ENCODE results near the gene CLASP1. TPM values are rescaled to one million over a fixed set of nuclear protein-coding genes. Genes with fewer than 3 reads are reported as not detected.

The CLASP1 gene
- total RNA-seq, 1 experiment from 2014 or later: 49.2 TPM

- ChIA-PET CTCF (no interaction called here), POLR2A (no interaction called here)
- DNase-seq (ENCODE audit: low read depth, low spot score): no peak
- Histone ChIP-seq H3K4me1 (ENCODE audit: control insufficient read depth, insufficient read depth, low read length) (no peaks in the 10 kb centered on the region), H3K9me3 (ENCODE audit: control insufficient read depth, insufficient read depth, low read depth, low read length) (no peaks in the 10 kb centered on the region), H3K27ac (ENCODE audit: low read length) (no peak overlapping the region), H3K27me3 (ENCODE audit: control insufficient read depth, insufficient read depth, low read length) (no peaks in the 10 kb centered on the region), H3K4me3 (ENCODE audit: low read depth in 2 of 2, low read length in 2 of 2) (no peak overlapping the region), H3K36me3 (ENCODE audit: control insufficient read depth, insufficient read depth, low read length) (peaks cover 2% of the 10 kb centered on the region)
- intact Hi-C loops (cut with micrococcal nuclease; ENCODE audit: unreplicated experiment): loop anchor here (10.0 kb wide), 1 partner anchor 115 kb away; no protein-coding TSS in a partner anchor
- in situ Hi-C loops (cut with HindIII; ENCODE audit: low pct_unique_long_range_greater_than_20kb, low sequenced_read_pairs): no loop called here
- TF ChIP-seq TCF7L2 (IDR thresholded peaks at IDR 0.05; ENCODE audit: low read depth, low read length): no peak
- TF ChIP-seq POLR2AphosphoS5 (IDR thresholded peaks at IDR 0.05; ENCODE audit: low read depth, low read length): no peak
- no TSS peak for BruUV-seq (replicated peaks)
- no peak for ATAC-seq
These were observed 129.3 kb downstream of the CLASP1 start for GRCh38 chr2:121519732-121520640.

- intact Hi-C loops (cut with micrococcal nuclease; ENCODE audit: unreplicated experiment) (loop anchor here (10.0 kb wide), 1 partner anchor 114 kb away; no protein-coding TSS in a partner anchor), in situ Hi-C loops (cut with HindIII; ENCODE audit: low pct_unique_long_range_greater_than_20kb, low sequenced_read_pairs) (no loop called here)
- Histone ChIP-seq H3K4me1 (ENCODE audit: control insufficient read depth, insufficient read depth, low read length) (no peaks in the 10 kb centered on the region), H3K27ac (ENCODE audit: low read length) (no peak overlapping the region), H3K9me3 (ENCODE audit: control insufficient read depth, insufficient read depth, low read depth, low read length) (no peaks in the 10 kb centered on the region), H3K27me3 (ENCODE audit: control insufficient read depth, insufficient read depth, low read length) (no peaks in the 10 kb centered on the region), H3K4me3 (ENCODE audit: low read depth in 2 of 2, low read length in 2 of 2) (no peak overlapping the region), H3K36me3 (ENCODE audit: control insufficient read depth, insufficient read depth, low read length) (peaks cover 2% of the 10 kb centered on the region)
- DNase-seq (ENCODE audit: low read depth, low spot score) (no peak), ATAC-seq (no peak)
- TF ChIP-seq CTCF (IDR thresholded peaks at IDR 0.05) (no peak), REST (IDR thresholded peaks at IDR 0.05; ENCODE audit: insufficient read depth in 1 of 2, low read depth in 2 of 2, low read length in 1 of 2) (no peak), TCF7L2 (IDR thresholded peaks at IDR 0.05; ENCODE audit: low read depth, low read length) (no peak)
- ChIA-PET CTCF (no interaction called here), POLR2A (interaction anchor here (0.5 kb wide), 1 partner anchor 598 kb away, joined by 3 read pairs; no protein-coding TSS in a partner anchor)
- no TSS peak for BruUV-seq (replicated peaks)
These were observed 130.1 kb downstream of the CLASP1 start for GRCh38 chr2:121519153-121519552.

- ChIA-PET CTCF (no interaction called here), POLR2A (no interaction called here)
- no peak for DNase-seq (ENCODE audit: low read depth, low spot score)
- in situ Hi-C loops (cut with HindIII; ENCODE audit: low pct_unique_long_range_greater_than_20kb, low sequenced_read_pairs) (no loop called here), intact Hi-C loops (cut with micrococcal nuclease; ENCODE audit: unreplicated experiment) (loop anchor here (10.0 kb wide), 1 partner anchor 109 kb away; no protein-coding TSS in a partner anchor)
- Histone ChIP-seq H3K27ac (ENCODE audit: low read length) (no peak overlapping the region), H3K4me1 (ENCODE audit: control insufficient read depth, insufficient read depth, low read length) (no peaks in the 10 kb centered on the region), H3K4me3 (ENCODE audit: low read depth in 2 of 2, low read length in 2 of 2) (no peak overlapping the region), H3K36me3 (ENCODE audit: control insufficient read depth, insufficient read depth, low read length) (peaks cover 2% of the 10 kb centered on the region), H3K9me3 (ENCODE audit: control insufficient read depth, insufficient read depth, low read depth, low read length) (no peaks in the 10 kb centered on the region), H3K27me3 (ENCODE audit: control insufficient read depth, insufficient read depth, low read length) (no peaks in the 10 kb centered on the region)
- no peak for TF ChIP-seq TCF7L2 (IDR thresholded peaks at IDR 0.05; ENCODE audit: low read depth, low read length)
- no peak for TF ChIP-seq CTCF (IDR thresholded peaks at IDR 0.05)
- TF ChIP-seq SIN3A (IDR thresholded peaks at IDR 0.05; ENCODE audit: borderline replicate concordance, insufficient read depth, low read depth, low read length): no peak
- no peak for TF ChIP-seq REST (IDR thresholded peaks at IDR 0.05; ENCODE audit: insufficient read depth in 1 of 2, low read depth in 2 of 2, low read length in 1 of 2)
- no peak for TF ChIP-seq POLR2AphosphoS5 (IDR thresholded peaks at IDR 0.05; ENCODE audit: low read depth, low read length)
- no peak for ATAC-seq
- BruUV-seq (replicated peaks): no TSS peak
These were observed 135.5 kb downstream of the CLASP1 start for GRCh38 chr2:121513597-121514333.
